GM21723 (cell line): ENCODE measurements around the gene PALLD.

Experiments used
- ATAC-seq: cut with Tn5 transposase; IDR thresholded peaks from one replicate; pipeline ENCODE4 v1.9.1; 2021; ENCODE audit warnings: mild to moderate bottlenecking, moderate library complexity; ENCODE audit not compliant: unreplicated experiment

PALLD gene

DNA sequence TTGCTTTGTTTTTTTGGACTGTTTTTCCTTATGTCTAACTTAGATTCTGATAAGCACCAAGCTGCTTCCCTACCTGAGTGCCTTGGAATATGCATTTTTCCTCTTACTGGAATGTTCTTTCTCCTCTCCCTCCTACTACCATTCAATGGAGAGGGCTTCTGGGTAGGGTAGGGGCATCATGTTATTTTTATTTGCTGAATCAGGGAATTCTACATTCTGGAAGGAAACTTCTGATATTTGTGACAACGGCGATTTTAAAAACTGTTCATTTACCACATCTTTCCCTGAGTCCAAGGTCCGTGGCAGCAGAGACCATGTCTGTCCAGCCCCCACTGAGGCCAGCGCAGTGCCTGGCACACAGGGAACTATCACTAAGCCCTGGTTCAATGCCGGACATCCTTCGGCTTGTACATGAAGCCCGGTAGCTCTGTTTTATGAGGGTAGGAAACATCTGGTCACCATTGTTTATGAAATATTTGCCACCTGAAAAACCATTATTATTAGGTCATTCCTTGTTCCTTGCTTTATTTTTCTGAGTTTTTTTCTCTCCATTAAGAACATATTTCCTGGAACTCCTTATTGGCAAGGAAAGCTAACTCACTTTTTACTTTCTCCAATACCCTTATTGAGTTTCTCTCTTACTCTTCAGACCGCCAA is 57.0 kb downstream of the PALLD start:
- ATAC-seq, result no peak

DNA sequence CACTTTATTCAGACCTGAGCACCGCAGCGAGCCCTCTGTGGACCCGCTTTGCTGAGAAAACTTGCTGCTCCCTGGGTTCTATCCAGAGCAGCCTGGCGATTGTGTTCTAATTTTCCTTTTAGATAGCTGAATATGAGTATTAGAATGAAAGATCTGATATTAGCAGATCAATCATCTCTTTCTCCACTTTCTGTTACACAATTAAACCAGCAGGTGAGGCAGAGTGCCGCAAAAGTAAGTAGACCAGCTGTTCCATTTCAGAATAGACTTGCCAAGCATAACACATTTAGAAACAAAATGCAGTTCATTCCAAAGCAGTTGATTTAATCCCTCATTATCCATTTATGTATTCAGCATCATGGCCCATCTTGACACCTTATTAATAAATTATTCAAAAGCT is 58.6 kb downstream of the PALLD start:
- ATAC-seq, result no peak

DNA sequence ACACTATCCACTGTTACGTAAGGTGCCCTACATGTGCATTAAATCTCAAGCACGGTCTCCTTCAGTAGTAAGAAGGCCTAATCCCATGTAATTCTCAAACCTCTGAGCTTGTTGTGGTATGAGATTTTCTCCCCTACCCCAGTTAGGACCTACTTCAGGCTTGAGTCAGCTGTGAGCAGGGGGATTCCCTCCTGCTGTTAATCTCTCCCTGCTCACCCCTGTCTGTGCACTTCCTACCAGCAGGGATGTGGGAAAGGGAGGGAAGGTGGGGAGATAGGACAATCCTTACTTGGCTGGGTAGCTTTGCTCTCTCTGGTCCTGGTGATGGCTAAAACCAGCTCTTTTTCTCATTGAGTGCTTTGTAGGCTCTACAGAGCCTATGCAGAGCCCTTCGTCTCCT is 60.8 kb downstream of the PALLD start:
- no peak for ATAC-seq

DNA sequence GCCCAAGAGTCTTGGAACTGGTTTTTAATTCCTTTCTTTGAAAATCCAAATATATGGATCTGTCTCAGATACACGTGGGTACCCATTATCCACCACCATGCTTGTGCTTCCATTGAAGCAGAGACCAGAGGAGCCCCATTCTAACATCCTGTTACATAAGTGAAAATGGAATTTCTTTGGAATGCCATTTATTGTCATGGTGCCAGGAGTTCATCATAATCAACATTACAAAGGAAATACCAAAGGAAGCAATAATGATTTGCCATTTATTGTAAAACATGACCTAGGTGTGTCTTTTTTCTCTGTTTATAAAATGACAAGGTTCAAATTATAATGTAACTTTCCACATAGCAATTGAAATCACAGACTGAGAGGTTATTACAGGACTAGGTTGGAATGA is 61.7 kb downstream of the PALLD start:
- ATAC-seq, result no peak

DNA sequence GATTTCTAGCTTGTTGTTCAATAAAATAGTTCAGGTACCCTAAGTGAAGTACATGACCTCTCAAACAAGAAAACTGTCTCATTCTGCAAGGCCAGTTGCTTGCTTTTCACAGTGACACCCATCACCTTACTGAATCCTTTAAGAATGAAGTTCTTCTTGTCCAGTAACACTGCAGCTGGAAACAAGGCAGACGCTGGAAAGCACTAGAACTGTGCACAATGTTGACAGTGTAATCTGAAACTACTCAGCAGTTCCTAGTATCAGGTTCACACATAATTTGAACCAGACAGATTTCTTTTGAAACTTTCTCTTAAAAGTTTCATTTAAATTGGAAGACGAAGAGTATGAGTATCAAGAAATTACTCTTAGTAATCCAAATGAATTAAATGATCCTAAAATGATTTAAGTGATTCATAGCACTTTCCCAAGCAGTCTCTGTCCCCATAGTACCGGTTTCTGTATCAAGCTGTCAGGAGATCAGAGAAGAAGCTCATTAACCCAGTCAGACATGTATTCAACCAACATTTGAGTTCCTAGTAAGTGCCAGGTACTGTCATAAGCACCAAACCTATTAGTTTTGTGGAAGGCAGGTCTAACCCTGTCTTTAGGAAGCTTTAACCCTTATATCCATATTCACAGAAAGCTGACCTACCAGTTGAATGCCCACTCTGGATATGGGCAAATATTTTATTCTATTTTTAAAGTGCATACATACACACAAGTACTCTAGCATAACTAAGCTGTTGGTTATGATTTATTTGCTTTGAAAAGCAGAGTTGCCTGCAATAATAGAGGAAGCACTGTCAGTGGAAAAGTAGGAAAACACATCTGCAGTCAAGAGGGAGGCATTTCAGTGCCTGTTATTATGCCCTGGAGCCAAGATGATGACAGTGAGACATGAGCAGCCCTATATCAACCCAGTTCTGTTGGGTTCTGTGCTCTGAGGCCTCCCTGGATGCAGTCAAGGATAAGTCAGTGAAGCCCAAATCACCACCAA is 63.6 kb downstream of the PALLD start:
- no peak for ATAC-seq

DNA sequence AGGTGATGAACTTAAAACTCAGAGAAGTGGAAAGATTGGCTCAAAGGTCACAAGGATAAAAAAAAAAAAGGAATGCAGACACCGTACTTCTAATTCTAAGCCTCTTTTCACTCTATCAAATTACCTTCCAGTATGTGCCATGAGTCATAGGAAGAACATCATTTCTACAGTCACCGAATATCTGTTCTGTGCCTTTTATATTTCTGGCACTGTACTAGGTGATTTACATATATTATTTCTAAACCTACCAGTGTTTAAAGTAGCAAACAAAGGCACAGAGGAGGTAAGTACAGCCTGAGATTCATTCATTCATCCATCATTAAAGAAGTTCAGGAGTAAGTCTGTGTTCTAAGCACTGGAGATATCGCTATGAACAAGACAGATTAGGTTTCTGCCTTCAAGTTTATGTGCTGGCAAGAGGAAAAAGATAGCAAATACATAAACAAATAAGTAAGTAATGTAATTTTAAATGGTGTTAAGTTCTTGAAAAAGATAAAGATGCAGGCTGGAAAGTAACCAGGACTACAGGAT is 65.3 kb downstream of the PALLD start:
- no peak for ATAC-seq

DNA sequence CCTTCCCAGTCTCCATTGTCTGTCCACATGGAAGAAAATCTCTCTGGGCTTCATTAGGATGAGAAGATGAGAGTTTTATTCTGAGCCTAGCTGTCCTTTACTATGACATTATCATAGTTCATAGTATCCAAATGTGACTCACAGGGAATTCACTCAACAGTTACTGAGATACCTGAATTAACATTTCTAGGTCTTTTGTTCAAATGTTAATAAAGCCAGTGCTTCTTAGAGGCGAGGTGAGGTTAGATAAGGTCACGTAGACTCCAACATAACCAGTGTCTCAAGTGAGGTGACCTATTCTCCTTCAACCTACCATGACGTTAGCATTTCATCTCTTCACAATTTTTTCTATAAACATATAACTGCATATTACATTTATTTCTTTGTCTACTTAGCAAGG is 67.2 kb downstream of the PALLD start:
- no peak for ATAC-seq

DNA sequence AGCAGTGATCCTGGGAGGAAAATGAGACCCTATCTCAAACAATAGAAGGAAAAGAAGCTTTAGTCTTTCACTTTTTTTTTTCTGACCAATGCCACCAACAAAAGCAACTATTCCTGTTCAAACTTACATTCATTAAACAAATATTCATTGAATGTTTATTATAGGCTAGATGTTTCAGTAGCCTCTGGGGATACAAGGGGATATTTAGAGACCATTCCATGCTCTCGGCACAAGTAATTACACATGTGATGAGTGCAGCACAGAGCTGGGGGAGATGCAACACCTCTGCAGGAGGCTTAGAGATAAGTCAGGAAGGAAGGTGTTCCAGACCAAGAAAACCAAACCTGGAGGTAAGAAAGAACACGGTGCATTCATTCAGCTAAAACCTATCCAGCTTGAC is 68.3 kb downstream of the PALLD start:
- no peak for ATAC-seq

DNA sequence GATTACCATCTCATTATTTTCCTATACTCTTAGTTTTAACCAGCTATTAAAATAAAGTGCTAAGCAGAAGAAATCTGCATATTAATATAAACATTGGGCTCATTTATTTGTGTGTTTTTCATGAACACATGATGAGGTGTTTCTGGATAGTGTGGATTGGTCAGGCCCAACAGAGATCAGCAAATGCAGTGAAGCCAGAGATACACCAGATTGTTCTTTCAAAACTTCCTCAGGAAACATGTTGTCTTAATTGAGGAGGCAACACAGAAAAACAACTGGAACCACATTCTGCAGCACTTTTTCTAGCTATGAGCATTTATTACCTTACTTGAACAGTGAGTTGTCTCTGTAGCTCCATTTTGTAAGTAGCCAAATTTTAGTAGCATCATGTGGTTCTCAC is 69.9 kb downstream of the PALLD start:
- no peak for ATAC-seq

DNA sequence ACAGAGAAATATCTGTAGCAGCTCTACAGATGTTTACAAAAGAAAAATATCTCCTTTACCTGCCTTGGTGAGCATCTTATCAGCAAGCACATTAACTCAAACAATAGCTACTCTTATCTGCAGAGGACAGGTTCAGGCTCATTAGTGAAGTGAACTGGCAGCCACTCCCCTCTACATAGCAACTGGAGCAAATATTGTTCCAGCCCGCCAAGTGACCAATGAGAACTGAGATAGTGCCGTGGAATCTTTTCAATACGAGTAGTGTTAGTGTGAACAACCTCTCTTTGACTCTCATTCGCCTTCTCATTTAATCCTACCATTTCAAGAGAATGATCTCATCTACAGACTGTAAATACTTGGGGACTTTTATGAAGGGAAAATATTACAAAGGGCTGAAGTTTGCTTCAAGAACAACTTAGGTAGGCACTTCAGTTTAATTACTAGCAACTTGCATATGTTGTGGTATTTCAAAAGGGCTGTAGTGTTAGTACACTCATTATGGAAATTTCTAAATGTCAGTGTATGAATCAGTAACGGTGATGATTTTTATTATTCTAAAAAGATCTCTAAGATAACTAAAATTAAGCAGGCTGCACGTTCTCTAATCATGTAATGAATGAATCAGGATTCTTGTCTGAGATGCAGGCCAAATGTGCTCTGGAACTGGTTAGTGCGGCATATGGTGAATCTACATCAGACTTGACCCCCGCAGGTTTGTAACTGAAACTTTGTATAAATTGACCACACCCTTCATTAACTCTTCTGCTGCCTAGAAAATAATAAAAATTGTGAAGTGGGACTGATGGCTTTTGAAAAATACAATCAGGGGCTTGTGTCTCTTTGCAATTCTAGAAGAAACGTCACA is 72.4 kb downstream of the PALLD start:
- no peak for ATAC-seq

DNA sequence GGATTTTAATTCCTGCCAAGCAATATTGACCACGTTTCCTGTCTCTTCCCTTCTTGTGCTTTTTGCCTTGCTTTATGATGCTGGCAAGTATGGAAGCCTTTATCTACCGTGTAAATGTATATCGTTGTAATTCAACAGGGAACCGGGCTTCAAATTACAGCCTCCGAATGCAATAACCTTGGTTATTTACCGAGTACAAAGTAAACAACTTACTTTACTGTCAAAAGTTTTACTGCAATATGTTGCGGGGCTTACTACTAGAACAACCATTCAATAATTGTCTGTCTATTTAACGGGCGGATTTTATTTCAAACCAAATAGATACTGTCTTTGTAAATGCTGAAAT is 73.1 kb downstream of the PALLD start:
- ATAC-seq, result no peak

DNA sequence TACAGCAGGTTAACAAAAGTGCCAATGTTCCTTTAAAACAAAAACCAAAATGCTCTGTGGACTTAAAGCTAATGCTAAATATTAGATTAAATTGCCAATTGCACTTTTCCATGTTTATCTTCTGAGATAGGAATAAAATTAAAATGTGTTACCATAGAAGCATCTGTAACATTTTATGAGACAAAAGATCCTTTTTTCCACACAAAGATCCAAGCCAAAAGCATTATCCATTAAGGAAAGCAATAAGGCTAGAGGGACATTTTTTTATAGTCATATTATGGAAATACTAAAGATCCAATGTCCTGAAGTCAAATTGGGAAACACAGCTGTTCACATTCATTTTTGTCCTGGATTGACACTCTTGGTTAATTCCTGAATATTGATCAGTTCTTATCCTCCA is 73.6 kb downstream of the PALLD start:
- ATAC-seq, result no peak

DNA sequence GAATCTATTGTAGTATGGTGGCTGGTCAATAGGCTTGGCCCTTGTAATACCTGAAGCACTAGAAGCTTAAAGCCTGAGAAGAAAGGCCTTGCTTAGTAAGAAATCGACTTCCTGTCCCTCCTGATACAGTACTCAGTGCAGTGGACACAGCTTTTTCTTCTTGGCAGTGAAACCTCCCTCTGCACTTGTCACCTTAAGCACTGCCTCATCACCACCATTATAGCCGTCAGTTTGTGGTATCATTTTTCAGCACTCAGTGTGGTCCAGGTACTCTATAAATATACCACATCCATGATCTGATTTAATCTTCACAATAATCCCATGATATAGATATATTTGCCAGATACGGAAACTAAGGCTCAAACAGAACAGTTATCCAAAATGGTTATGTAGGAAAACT is 75.2 kb downstream of the PALLD start:
- no peak for ATAC-seq

DNA sequence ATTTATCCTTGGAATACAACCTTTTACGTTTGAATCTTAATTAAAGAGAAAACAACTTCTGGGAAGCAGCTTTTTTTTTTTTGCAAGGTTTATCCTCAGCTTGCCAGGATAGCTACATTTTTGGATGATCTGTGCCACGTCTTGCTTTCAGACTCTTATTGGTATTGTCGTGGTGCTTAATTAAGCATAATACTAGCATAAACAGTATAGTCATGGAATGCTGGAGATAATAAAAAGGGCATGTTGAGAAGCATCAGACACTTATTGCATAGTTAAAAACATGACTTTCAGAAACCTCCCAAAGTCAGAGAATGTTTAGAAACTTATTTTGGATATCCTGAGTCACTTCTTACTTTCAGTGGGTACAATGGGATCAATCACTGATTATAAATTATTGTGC is 77.0 kb downstream of the PALLD start:
- ATAC-seq, result no peak

DNA sequence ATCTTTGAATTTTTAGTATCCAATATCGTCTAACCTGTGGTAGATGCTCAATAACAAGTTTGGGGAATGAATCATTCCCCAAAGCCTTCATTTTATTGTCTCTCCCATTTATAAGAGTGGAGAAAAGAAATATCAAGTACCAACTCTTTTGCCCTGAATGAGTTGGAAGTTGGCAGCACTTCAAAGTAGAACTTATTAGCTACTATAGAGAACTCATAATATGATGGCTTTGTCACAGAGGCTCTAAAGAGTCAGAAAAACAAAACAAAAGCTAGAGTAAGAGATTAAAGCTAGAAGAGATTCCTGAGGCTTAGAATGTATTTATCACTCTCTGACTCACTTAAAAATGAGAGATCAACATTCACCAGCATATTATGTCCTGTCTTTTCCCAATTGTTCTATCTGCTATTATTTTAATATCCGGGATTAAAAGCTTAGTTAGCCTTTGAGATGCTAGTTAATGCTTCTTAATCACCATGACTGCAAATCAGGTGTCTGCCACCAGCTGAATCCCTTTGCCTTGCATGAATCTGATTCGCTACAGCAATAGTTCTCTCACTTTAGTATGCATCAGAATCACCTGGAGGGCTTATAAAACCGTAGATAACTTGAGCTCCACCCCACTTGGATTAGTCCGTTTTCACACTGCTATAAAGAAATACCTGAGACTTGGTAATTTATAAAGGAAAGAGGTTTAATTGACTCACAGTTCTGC is 77.9 kb downstream of the PALLD start:
- no peak for ATAC-seq

DNA sequence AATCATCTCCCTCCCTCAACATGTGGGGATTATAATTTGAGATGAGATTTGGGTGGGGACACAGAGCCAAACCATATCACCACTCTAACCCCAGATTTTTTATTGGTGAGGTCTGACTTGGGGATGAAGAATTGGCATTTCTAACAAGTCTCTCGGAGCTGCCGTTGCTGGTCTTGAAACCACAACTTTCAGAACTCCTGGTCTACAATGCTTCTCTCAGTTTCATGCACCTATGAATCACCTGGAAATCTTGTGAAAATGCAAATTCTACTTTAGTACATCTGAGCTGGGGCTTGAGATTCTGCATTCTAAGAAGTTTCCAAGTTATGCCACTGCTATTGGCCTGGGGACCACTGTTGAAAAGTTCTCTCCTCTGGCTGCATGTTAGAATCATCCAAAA is 78.6 kb downstream of the PALLD start:
- no peak for ATAC-seq

DNA sequence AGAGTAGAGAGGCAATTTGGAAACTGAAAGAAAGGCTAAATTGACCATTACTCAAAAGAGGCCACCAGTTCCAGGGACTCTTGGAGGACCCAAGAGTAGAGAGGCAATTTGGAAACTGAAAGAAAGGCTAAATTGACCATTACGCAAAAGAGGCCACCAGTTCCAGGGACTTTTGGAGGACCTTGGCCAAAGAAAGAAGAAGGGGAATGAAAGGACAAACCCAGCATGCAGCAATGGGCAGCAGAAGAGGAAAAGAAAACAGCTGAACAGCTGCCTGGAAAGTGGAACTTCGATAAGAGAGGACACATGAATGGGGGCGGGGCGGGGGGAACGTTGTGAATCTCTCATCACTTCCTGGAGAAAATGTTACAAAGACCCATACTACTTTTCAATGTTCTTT is 80.8 kb downstream of the PALLD start:
- no peak for ATAC-seq

DNA sequence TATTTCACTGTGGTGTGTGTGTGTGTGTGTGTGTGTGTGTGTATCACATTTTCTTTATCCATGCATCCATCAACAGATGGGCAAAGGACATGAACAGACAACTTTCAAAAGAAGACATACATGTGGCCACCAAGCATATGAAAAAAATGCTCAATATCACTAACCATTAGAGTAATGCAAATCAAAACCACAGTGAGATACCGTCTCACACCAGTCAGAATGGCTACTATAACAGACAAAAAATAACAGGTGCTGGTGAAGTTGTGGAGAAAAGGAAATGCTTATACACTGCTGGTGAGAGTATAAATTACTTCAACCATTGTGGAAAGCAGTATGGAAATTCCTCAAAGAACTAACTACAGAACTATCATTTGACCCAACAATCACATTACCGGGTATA is 83.4 kb downstream of the PALLD start:
- no peak for ATAC-seq

DNA sequence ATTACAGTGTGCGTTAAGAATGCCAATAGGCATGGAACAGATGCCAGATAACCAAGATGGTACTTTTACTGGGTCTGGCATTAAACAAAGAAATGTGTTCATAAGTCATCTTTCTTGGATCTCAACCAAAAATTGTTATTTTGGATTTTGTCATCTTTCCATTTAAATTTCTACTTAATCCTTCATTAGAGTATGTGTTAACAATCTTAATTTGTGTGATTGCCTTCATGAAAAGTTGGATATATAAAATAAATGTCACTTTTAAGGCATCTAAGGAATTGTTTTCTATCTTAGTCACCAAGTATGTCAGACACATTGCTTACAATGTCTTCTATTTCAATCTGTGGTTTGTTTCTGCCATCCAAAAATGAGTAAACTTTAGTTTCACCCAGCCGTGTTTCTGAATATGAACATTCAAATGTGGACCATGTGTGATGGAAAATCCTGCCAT is 87.5 kb downstream of the PALLD start:
- peak; percentile 50 for ATAC-seq
